ENCODE results near the gene KYNU. TPM values are rescaled to one million over a fixed set of nuclear protein-coding genes. Genes with fewer than 3 reads are reported as not detected.
"Not testable (repeated sequence)": the region's sequence is repeated elsewhere in the genome, so short reads cannot be mapped to it uniquely, and the experiment has no call there.

KYNU gene
- total RNA-seq, 1 donor from 2014 or later = 34.5 TPM

- H3K36me3 ChIP-seq = no peaks in the 10 kb centered on the region
- H3K27me3 ChIP-seq = no peaks in the 10 kb centered on the region
- no peak overlapping the region for H3K27ac ChIP-seq
- no peak for DNase-seq
- no peak for TF ChIP-seq CTCF (IDR thresholded peaks at IDR 0.05)
- ATAC-seq = no peak
- H3K4me1 ChIP-seq = no peaks in the 10 kb centered on the region
- H3K9me3 ChIP-seq = no peaks in the 10 kb centered on the region
- intact Hi-C loops (cut with DNase I) = no loop called here
- H3K4me3 ChIP-seq = no peak overlapping the region
Measured at GRCh38 chr2:142946941-142947340, 69.5 kb downstream of the KYNU start.

GRCh38 chr2:142948723-142949122, 71.3 kb downstream of the KYNU start:
- DNase-seq; H3K4me1 ChIP-seq; ATAC-seq; H3K9me3 ChIP-seq; H3K27me3 ChIP-seq; H3K27ac ChIP-seq; intact Hi-C loops (cut with DNase I); H3K4me3 ChIP-seq; H3K36me3 ChIP-seq: not testable (repeated sequence)

GRCh38 chr2:142950323-142950722, 72.9 kb downstream of the KYNU start:
- intact Hi-C loops (cut with DNase I); DNase-seq; H3K27me3 ChIP-seq; H3K36me3 ChIP-seq; H3K27ac ChIP-seq; H3K4me3 ChIP-seq; H3K9me3 ChIP-seq; H3K4me1 ChIP-seq; ATAC-seq: not testable (repeated sequence)

GRCh38 chr2:142951190-142952007, 73.9 kb downstream of the KYNU start:
- no peaks in the 10 kb centered on the region for H3K4me1 ChIP-seq
- intact Hi-C loops (cut with DNase I) = no loop called here
- no peak for TF ChIP-seq CTCF (IDR thresholded peaks at IDR 0.05)

GRCh38 chr2:142952018-142952417, 74.6 kb downstream of the KYNU start:
- Histone ChIP-seq H3K36me3 (no peaks in the 10 kb centered on the region), H3K27ac (no peak overlapping the region), H3K27me3 (no peaks in the 10 kb centered on the region), H3K4me1 (no peaks in the 10 kb centered on the region), H3K9me3 (no peaks in the 10 kb centered on the region), H3K4me3 (no peak overlapping the region)
- ATAC-seq = no peak
- intact Hi-C loops (cut with DNase I) = no loop called here
- no peak for DNase-seq
- TF ChIP-seq CTCF (IDR thresholded peaks at IDR 0.05) = no peak

More at GRCh38 chr2:142951190-142952007, 73.9 kb downstream of the KYNU start:
- Histone ChIP-seq H3K27ac (no peak overlapping the region), H3K9me3 (no peaks in the 10 kb centered on the region), H3K36me3 (no peaks in the 10 kb centered on the region), H3K4me3 (no peak overlapping the region), H3K27me3 (no peaks in the 10 kb centered on the region)
- DNase-seq (no peak), ATAC-seq (no peak)

GRCh38 chr2:142952793-142953494, 75.5 kb downstream of the KYNU start:
- no peak for TF ChIP-seq CTCF (IDR thresholded peaks at IDR 0.05)
- H3K27ac ChIP-seq = no peak overlapping the region
- no peak overlapping the region for H3K4me3 ChIP-seq
- no peaks in the 10 kb centered on the region for H3K4me1 ChIP-seq
- no peak for DNase-seq
- no peaks in the 10 kb centered on the region for H3K27me3 ChIP-seq
- intact Hi-C loops (cut with DNase I) = no loop called here
- no peaks in the 10 kb centered on the region for H3K36me3 ChIP-seq
- ATAC-seq = no peak
- no peaks in the 10 kb centered on the region for H3K9me3 ChIP-seq
